OCI-LY1 (cell line): ENCODE measurements around the gene H2BW2.

ENCODE experiments used
- EZH2 ChIP-seq: fragments of 200-600 bp; sonication (generic), shearing (Covaris generic); IDR thresholded peaks from 2 replicates; pipeline ENCODE4 v1.8.0; 2017; ENCODE audit warnings: borderline replicate concordance, mixed run types, mild to moderate bottlenecking, antibody characterized with exemption, low read length, moderate library complexity, mixed read lengths
- TF ChIP-seq, protein P1 (sequence below): fragments of 200-600 bp; sonication (generic), shearing (Covaris generic); IDR thresholded peaks from 2 replicates; pipeline ENCODE4 v1.5.1; 2017; ENCODE audit warnings: mild to moderate bottlenecking, antibody characterized with exemption, low read length, moderate library complexity, mixed read lengths

- TF ChIP-seq, protein P1, sequence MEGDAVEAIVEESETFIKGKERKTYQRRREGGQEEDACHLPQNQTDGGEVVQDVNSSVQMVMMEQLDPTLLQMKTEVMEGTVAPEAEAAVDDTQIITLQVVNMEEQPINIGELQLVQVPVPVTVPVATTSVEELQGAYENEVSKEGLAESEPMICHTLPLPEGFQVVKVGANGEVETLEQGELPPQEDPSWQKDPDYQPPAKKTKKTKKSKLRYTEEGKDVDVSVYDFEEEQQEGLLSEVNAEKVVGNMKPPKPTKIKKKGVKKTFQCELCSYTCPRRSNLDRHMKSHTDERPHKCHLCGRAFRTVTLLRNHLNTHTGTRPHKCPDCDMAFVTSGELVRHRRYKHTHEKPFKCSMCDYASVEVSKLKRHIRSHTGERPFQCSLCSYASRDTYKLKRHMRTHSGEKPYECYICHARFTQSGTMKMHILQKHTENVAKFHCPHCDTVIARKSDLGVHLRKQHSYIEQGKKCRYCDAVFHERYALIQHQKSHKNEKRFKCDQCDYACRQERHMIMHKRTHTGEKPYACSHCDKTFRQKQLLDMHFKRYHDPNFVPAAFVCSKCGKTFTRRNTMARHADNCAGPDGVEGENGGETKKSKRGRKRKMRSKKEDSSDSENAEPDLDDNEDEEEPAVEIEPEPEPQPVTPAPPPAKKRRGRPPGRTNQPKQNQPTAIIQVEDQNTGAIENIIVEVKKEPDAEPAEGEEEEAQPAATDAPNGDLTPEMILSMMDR, result no peak
- TF ChIP-seq EZH2, result no peak
These were observed 1.2 kb downstream of the H2BW2 start for GRCh38 chrX:104041003-104041402.
